HL-60/S4 treated with retinoic acid at 250 ng/mL for 4 days and 3 days (cell line): Measurements from ENCODE around the gene FES.
"Not testable (repeated sequence)": the region's sequence is repeated elsewhere in the genome, so short reads cannot be mapped to it uniquely, and the experiment has no call there.

Source experiments
- in situ Hi-C: fragments of 300-500 bp; cut with MboI; formaldehyde crosslinking; loops from 2 replicates; pipeline ENCODE4 v1.7.0; 2022; ENCODE audit warnings: low sequenced_read_pairs

Gene FES

GRCh38 chr15:90926766-90927165 lies 42.5 kb downstream of the FES start:
- in situ Hi-C loops: not testable (repeated sequence)

- in situ Hi-C loops: not testable (repeated sequence)
Observed at GRCh38 chr15:90928106-90928505, 43.8 kb downstream of the FES start.

- in situ Hi-C loops: no loop called here
Observed at GRCh38 chr15:90929246-90930019, 45.1 kb downstream of the FES start.

GRCh38 chr15:90930861-90931574 lies 46.7 kb downstream of the FES start:
- in situ Hi-C loops: no loop called here

- in situ Hi-C loops: no loop called here
Observed at GRCh38 chr15:90931575-90931827, 47.2 kb downstream of the FES start.

GRCh38 chr15:90931828-90932659 lies 47.7 kb downstream of the FES start, which contains the start of gene HDDC3:
HDDC3 (minus strand) TSS chr15:90932549; CDS start chr15:90932540, 9 bp downstream.
- in situ Hi-C loops: no loop called here

- in situ Hi-C loops: no loop called here
Observed at GRCh38 chr15:90932660-90932991, 48.3 kb downstream of the FES start.

- in situ Hi-C loops: no loop called here
Observed at GRCh38 chr15:90933301-90933700, 49.0 kb downstream of the FES start.

GRCh38 chr15:90934256-90934948 lies 50.1 kb downstream of the FES start:
- in situ Hi-C loops: no loop called here

GRCh38 chr15:90934949-90935751 lies 50.8 kb downstream of the FES start, which contains the start of gene UNC45A:
UNC45A (plus strand) TSS chr15:90935285; CDS start chr15:90935325, 40 bp downstream.
- in situ Hi-C loops: no loop called here

GRCh38 chr15:90936823-90937222 lies 52.5 kb downstream of the FES start:
- in situ Hi-C loops: no loop called here

- in situ Hi-C loops: no loop called here
Observed at GRCh38 chr15:90938261-90938660, 54.0 kb downstream of the FES start.

GRCh38 chr15:90939756-90940155 lies 55.5 kb downstream of the FES start:
- in situ Hi-C loops: no loop called here

GRCh38 chr15:90941038-90941437 lies 56.7 kb downstream of the FES start:
- in situ Hi-C loops: no loop called here

GRCh38 chr15:90942354-90943120 lies 58.2 kb downstream of the FES start:
- in situ Hi-C loops: no loop called here

GRCh38 chr15:90945091-90945490 lies 60.8 kb downstream of the FES start:
- in situ Hi-C loops: no loop called here
